Kasumi-1 (cell line): ENCODE measurements around the gene CFAP410.
"Not testable (repeated sequence)": the region's sequence is repeated elsewhere in the genome, so short reads cannot be mapped to it uniquely, and the experiment has no call there.

Experiments used
- DNase-seq, 2 experiments: peaks; one replicate each; lab custom pipeline; 2025; lab: John Stamatoyannopoulos, UW

CFAP410 gene

GRCh38 chr21:44368711-44369446 is 29.7 kb upstream of the CFAP410 start:
- no peak for DNase-seq

- no peak for DNase-seq
Measured at GRCh38 chr21:44366586-44367211, 27.5 kb upstream of the CFAP410 start.

- no peak for DNase-seq
Measured at GRCh38 chr21:44365967-44366585, 26.9 kb upstream of the CFAP410 start.

GRCh38 chr21:44365251-44365966 is 26.2 kb upstream of the CFAP410 start:
- DNase-seq, result no peak

GRCh38 chr21:44364151-44365053 is 25.2 kb upstream of the CFAP410 start:
- DNase-seq, result no peak

GRCh38 chr21:44363278-44363677 is 24.1 kb upstream of the CFAP410 start:
- DNase-seq, result no peak

- not testable (repeated sequence) for DNase-seq
Measured at GRCh38 chr21:44361903-44362302, 22.7 kb upstream of the CFAP410 start.

GRCh38 chr21:44360159-44360558 is 21.0 kb upstream of the CFAP410 start:
- peak; percentile 86 to 93 for DNase-seq

GRCh38 chr21:44359396-44359795 is 20.2 kb upstream of the CFAP410 start:
- DNase-seq, result peak in 1 of 2 experiments; percentile 3

GRCh38 chr21:44357064-44357837 is 18.1 kb upstream of the CFAP410 start:
- DNase-seq, result no peak

- DNase-seq, result no peak
Measured at GRCh38 chr21:44356636-44357035, 17.4 kb upstream of the CFAP410 start.

- no peak for DNase-seq
Measured at GRCh38 chr21:44356160-44356559, 17.0 kb upstream of the CFAP410 start.

- peak in 1 of 2 experiments; percentile 46 for DNase-seq
Measured at GRCh38 chr21:44354775-44355771, 15.9 kb upstream of the CFAP410 start.

GRCh38 chr21:44354001-44354405 is 14.8 kb upstream of the CFAP410 start:
- DNase-seq, result peak; percentile 56 to 70

GRCh38 chr21:44353191-44353970 is 14.2 kb upstream of the CFAP410 start, which contains the start of gene TRPM2:
TSS of gene TRPM2 (plus strand) at chr21:44353621. CDS start at chr21:44353701, 80 bp downstream.
- peak; percentile 98 to 99 for DNase-seq

GRCh38 chr21:44352253-44352860 is 13.2 kb upstream of the CFAP410 start:
- DNase-seq, result no peak

GRCh38 chr21:44351535-44352252 is 12.5 kb upstream of the CFAP410 start:
- DNase-seq, result no peak
